HepG2 (cell line): ENCODE measurements around the gene RDH8. TPM values are rescaled to one million over a fixed set of nuclear protein-coding genes. Genes with fewer than 3 reads are reported as not detected.

Source experiments
- CBX2 ChIP-seq, 2 experiments: fragments of 200-600 bp in 1 of 2; sonication (generic); formaldehyde crosslinking in 1 of 2; IDR thresholded peaks; 2 replicates each; pipeline versions ENCODE4 v1.7.0 to v1.8.1; 2018 to 2022; ENCODE audit warnings: low read depth in 2 of 2, low read length in 1 of 2, mild to moderate bottlenecking in 1 of 2, missing genetic modification reagents in 1 of 2
- FOXO1 ChIP-seq: sonication (generic); formaldehyde crosslinking; IDR thresholded peaks from 2 replicates; pipeline ENCODE4 v1.4.0; 2020; ENCODE audit warnings: missing genetic modification reagents
- KDM6A ChIP-seq: IDR thresholded peaks from 2 replicates; pipeline ENCODE4 v1.6.1; 2016; ENCODE audit warnings: low read depth
- NFKB2 ChIP-seq: sonication (generic); formaldehyde crosslinking; IDR thresholded peaks from 2 replicates; pipeline ENCODE4 v1.4.0; 2020; ENCODE audit warnings: missing genetic modification reagents, borderline replicate concordance
- RAD21 ChIP-seq: fragments of 450-650 bp; formaldehyde crosslinking; IDR thresholded peaks from 2 replicates; pipeline ENCODE4 v1.5.0; 2020; ENCODE audit warnings: mild to moderate bottlenecking
- TARDBP ChIP-seq: sonication (generic); formaldehyde crosslinking; IDR thresholded peaks from 2 replicates; pipeline ENCODE4 v1.8.0; 2022; ENCODE audit warnings: mild to moderate bottlenecking, missing genetic modification reagents
- ZNF136 ChIP-seq: sonication (generic); formaldehyde crosslinking; IDR thresholded peaks from 2 replicates; pipeline ENCODE4 v1.8.1; 2022; ENCODE audit warnings: low read depth, mild to moderate bottlenecking, moderate library complexity, missing genetic modification reagents
- ZNF160 ChIP-seq: sonication (generic); formaldehyde crosslinking; IDR thresholded peaks from 2 replicates; pipeline ENCODE4 v1.8.0; 2022; ENCODE audit warnings: mild to moderate bottlenecking, inconsistent platforms, missing genetic modification reagents
- ZNF558 ChIP-seq: sonication (generic); formaldehyde crosslinking; IDR thresholded peaks from 2 replicates; pipeline ENCODE4 v1.9.0; 2022; ENCODE audit warnings: mild to moderate bottlenecking, missing genetic modification reagents, borderline replicate concordance
- polyA plus RNA-seq, 8 experiments: library from polyadenylated mRNA; depleted of rRNA in 3 of 8; stranded (reverse) in 7 of 8; unstranded in 1 of 8; fragments of >200 nt; fragmentation: Illumina TruSeq in 4 of 8; extraction: Trizol in 4 of 8; gene quantifications; 2 replicates each; pipeline versions ENCODE4 v1.2.1 to v1.2.3, GENCODE V29; 2011 to 2016; ENCODE audit warnings: low read depth in 4 of 8, missing spikeins in 1 of 8, mixed read lengths in 1 of 8; ENCODE audit not compliant: insufficient read depth in 1 of 8
- total RNA-seq, 5 experiments: library from RNA; depleted of rRNA; stranded (reverse); fragments of >200 nt; fragmentation: Illumina TruSeq; extraction: Trizol; gene quantifications; 2 replicates each; pipeline ENCODE4 v1.2.3, GENCODE V29; 2016; ENCODE audit warnings: low read depth in 1 of 5
- TF ChIP-seq, protein P1 (sequence below): sonication (generic); formaldehyde crosslinking; IDR thresholded peaks from 2 replicates; pipeline ENCODE4 v1.4.0; 2020; ENCODE audit warnings: mild to moderate bottlenecking, low read depth, missing genetic modification reagents
- TF ChIP-seq, protein P2 (sequence below): sonication (generic); formaldehyde crosslinking; IDR thresholded peaks from 2 replicates; pipeline ENCODE4 v1.4.0; 2020; ENCODE audit warnings: missing genetic modification reagents
- TF ChIP-seq, protein P3 (sequence below): sonication (generic); formaldehyde crosslinking; IDR thresholded peaks from 2 replicates; pipeline ENCODE4 v1.5.0; 2020; ENCODE audit warnings: mild to moderate bottlenecking, missing genetic modification reagents
- TF ChIP-seq, protein P4 (sequence below): sonication (generic); formaldehyde crosslinking; IDR thresholded peaks from 2 replicates; pipeline ENCODE4 v1.5.0; 2020; ENCODE audit warnings: mild to moderate bottlenecking, missing genetic modification reagents, borderline replicate concordance
- TF ChIP-seq, protein P5 (sequence below): IDR thresholded peaks from 2 replicates; pipeline ENCODE4 v1.6.1; 2018; ENCODE audit warnings: missing genetic modification reagents, mild to moderate bottlenecking, missing compliant biosample characterization
- TF ChIP-seq, protein P6 (sequence below): sonication (generic); formaldehyde crosslinking; IDR thresholded peaks from 2 replicates; pipeline ENCODE4 v1.4.0; 2020; ENCODE audit warnings: missing genetic modification reagents, mild to moderate bottlenecking, borderline replicate concordance
- TF ChIP-seq, protein P7 (sequence below): sonication (generic); formaldehyde crosslinking; IDR thresholded peaks from 2 replicates; pipeline ENCODE4 v1.5.0; 2020; ENCODE audit warnings: missing genetic modification reagents, mild to moderate bottlenecking, borderline replicate concordance

RDH8 gene
- total and polyA plus RNA-seq, 2 of the 13 experiments (the other 11 are each of a cell fraction or from before 2014, with no cell fraction given) = not detected

DNA sequence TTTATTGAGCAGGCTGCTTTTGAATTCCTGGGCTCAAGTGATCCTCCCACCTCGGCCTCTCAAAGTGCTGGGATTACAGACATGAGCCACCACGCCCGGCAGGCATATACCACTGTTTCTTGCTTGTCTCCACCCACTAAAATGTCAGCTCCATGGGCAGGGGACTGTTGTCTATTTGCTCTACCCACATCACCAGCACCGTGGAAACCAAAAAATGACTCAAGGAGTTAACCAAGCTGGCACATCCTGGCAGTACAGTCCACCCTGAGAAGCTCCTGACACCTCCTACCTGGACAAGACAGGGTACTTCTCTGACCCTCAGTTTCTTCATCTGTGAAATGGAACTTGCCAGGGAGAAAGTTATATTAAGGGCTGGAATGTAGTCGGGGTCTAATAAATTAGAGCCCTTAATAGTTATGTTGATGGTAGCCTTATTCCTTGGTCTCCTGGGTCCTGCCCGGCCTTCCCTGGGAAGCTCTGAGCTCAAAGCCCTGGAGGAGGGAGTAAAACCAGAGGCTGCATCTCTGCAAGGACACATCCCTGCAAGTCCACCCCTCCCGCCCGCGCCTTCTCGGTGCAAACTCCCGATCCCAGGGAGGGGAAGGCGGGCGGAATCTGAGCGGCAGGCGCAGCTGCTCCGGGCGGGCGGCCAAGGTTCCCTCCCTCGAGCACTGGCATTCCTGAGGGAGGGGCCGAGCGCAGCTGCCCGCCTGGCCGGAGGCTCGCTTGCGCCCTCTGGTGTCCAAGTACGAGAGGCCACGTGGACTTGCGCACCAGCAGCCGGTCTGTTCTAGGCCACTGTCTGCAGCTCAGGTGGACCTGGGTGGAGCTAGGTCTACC, 14.1 kb downstream of the RDH8 start (continued):
- TF ChIP-seq ZNF136 = 0 out of 2 replicates have a peak, but pooled peaks have one; percentile 78
- TF ChIP-seq, protein P1, sequence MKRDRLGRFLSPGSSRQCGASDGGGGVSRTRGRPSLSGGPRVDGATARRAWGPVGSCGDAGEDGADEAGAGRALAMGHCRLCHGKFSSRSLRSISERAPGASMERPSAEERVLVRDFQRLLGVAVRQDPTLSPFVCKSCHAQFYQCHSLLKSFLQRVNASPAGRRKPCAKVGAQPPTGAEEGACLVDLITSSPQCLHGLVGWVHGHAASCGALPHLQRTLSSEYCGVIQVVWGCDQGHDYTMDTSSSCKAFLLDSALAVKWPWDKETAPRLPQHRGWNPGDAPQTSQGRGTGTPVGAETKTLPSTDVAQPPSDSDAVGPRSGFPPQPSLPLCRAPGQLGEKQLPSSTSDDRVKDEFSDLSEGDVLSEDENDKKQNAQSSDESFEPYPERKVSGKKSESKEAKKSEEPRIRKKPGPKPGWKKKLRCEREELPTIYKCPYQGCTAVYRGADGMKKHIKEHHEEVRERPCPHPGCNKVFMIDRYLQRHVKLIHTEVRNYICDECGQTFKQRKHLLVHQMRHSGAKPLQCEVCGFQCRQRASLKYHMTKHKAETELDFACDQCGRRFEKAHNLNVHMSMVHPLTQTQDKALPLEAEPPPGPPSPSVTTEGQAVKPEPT = peak; percentile 67; the same call in 1 of the 2 replicates
- TF ChIP-seq NFKB2 = peak; percentile 67; the same call in 1 of the 2 replicates
- TF ChIP-seq TARDBP (CRISPR knock-in tag) = peak; percentile 79
- no peak for TF ChIP-seq KDM6A (CRISPR knock-in tag)
- TF ChIP-seq, protein P2, sequence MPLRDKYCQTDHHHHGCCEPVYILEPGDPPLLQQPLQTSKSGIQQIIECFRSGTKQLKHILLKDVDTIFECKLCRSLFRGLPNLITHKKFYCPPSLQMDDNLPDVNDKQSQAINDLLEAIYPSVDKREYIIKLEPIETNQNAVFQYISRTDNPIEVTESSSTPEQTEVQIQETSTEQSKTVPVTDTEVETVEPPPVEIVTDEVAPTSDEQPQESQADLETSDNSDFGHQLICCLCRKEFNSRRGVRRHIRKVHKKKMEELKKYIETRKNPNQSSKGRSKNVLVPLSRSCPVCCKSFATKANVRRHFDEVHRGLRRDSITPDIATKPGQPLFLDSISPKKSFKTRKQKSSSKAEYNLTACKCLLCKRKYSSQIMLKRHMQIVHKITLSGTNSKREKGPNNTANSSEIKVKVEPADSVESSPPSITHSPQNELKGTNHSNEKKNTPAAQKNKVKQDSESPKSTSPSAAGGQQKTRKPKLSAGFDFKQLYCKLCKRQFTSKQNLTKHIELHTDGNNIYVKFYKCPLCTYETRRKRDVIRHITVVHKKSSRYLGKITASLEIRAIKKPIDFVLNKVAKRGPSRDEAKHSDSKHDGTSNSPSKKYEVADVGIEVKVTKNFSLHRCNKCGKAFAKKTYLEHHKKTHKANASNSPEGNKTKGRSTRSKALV (CRISPR knock-in tag) = 0 out of 2 replicates have a peak, but pooled peaks have one; percentile 43
- peak; percentile 90 for TF ChIP-seq ZNF160 (CRISPR knock-in tag)
- TF ChIP-seq, protein P3, sequence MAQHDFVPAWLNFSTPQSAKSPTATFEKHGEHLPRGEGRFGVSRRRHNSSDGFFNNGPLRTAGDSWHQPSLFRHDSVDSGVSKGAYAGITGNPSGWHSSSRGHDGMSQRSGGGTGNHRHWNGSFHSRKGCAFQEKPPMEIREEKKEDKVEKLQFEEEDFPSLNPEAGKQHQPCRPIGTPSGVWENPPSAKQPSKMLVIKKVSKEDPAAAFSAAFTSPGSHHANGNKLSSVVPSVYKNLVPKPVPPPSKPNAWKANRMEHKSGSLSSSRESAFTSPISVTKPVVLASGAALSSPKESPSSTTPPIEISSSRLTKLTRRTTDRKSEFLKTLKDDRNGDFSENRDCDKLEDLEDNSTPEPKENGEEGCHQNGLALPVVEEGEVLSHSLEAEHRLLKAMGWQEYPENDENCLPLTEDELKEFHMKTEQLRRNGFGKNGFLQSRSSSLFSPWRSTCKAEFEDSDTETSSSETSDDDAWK (CRISPR knock-in tag) = no peak
- TF ChIP-seq, protein P4, sequence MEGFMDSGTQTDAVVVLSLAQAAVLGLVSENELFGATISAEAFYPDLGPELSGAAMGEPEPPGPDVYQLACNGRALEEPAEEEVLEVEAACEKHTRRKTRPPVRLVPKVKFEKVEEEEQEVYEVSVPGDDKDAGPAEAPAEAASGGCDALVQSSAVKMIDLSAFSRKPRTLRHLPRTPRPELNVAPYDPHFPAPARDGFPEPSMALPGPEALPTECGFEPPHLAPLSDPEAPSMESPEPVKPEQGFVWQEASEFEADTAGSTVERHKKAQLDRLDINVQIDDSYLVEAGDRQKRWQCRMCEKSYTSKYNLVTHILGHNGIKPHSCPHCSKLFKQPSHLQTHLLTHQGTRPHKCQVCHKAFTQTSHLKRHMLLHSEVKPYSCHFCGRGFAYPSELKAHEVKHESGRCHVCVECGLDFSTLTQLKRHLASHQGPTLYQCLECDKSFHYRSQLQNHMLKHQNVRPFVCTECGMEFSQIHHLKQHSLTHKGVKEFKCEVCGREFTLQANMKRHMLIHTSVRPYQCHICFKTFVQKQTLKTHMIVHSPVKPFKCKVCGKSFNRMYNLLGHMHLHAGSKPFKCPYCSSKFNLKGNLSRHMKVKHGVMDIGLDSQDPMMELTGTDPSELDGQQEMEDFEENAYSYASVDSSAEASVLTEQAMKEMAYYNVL (CRISPR knock-in tag) = peak; percentile 90
- TF ChIP-seq RAD21 (CRISPR knock-in tag) = peak; percentile 98
- TF ChIP-seq CBX2 (IDR thresholded peaks at IDR 0.05; ENCODE audit: low read depth, low read length) = no peak
- TF ChIP-seq CBX2 (CRISPR knock-in tag; IDR thresholded peaks at IDR 0.05; ENCODE audit: low read depth) = 0 out of 2 replicates have a peak, but pooled peaks have one; percentile 30
- TF ChIP-seq, protein P5, sequence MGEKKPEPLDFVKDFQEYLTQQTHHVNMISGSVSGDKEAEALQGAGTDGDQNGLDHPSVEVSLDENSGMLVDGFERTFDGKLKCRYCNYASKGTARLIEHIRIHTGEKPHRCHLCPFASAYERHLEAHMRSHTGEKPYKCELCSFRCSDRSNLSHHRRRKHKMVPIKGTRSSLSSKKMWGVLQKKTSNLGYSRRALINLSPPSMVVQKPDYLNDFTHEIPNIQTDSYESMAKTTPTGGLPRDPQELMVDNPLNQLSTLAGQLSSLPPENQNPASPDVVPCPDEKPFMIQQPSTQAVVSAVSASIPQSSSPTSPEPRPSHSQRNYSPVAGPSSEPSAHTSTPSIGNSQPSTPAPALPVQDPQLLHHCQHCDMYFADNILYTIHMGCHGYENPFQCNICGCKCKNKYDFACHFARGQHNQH (CRISPR knock-in tag) = peak; percentile 87; the same call in 1 of the 2 replicates
- TF ChIP-seq, protein P6, sequence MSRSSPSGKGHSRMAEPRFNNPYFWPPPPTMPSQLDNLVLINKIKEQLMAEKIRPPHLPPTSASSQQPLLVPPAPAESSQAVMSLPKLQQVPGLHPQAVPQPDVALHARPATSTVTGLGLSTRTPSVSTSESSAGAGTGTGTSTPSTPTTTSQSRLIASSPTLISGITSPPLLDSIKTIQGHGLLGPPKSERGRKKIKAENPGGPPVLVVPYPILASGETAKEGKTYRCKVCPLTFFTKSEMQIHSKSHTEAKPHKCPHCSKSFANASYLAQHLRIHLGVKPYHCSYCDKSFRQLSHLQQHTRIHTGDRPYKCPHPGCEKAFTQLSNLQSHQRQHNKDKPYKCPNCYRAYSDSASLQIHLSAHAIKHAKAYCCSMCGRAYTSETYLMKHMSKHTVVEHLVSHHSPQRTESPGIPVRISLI = peak; percentile 66; the same call in 1 of the 2 replicates
- TF ChIP-seq ZNF558 (CRISPR knock-in tag) = no peak
- TF ChIP-seq, protein P7, sequence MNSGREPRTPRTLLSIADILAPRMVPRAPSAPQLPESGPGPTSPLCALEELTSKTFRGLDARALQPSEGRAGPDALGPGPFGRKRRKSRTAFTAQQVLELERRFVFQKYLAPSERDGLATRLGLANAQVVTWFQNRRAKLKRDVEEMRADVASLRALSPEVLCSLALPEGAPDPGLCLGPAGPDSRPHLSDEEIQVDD = no peak
- peak; percentile 77; the same call in 1 of the 2 replicates for TF ChIP-seq FOXO1 (CRISPR knock-in tag)
